Astrocyte of the hippocampus (primary cell): Measurements from ENCODE around the gene SMIM36.
"Not testable (repeated sequence)": the region's sequence is repeated elsewhere in the genome, so short reads cannot be mapped to it uniquely, and the experiment has no call there.

Experiments used
- DNase-seq: peaks from one replicate; pipeline ENCODE4 v3.0.0; 2011; ENCODE audit warnings: low read depth, low spot score

Gene SMIM36

DNA sequence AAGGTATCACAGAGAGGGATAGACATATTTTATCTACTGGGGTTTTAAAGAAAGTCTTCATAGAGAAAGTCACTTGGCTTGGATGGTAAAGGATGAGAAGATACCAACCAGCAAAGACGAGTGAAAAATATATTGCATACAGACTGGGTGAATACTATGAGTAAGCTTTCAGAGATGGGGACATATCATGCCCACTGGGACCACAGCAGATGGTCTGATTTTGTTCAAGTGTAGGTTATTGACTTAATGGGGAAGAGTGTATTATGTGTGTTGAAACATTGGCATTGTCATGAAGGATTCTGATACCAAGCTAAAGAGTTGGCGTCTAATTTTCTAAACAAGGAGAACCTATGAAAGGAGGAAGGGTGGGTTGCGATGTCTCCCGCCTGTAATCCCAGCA, 75.8 kb downstream of the SMIM36 start:
- no peak for DNase-seq

DNA sequence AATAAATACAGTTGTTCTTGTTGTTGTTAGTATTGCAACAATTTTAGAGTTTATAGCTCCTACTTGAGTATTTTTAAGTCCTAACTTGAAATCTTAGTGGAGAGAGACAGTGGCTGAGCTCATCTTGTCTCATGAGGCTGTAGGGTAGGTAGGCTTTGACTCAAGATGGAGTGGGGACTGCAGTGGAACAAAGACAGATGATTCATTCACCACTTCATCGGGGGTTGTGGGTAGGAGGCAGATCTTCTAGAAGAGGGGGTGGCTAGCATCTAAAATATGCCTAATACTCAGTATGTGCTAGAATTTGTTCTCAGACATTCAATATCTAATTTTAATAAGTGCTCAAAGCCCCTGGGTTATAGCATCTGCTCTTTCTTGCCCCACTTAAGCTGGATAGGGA, 76.5 kb downstream of the SMIM36 start:
- DNase-seq, result no peak

DNA sequence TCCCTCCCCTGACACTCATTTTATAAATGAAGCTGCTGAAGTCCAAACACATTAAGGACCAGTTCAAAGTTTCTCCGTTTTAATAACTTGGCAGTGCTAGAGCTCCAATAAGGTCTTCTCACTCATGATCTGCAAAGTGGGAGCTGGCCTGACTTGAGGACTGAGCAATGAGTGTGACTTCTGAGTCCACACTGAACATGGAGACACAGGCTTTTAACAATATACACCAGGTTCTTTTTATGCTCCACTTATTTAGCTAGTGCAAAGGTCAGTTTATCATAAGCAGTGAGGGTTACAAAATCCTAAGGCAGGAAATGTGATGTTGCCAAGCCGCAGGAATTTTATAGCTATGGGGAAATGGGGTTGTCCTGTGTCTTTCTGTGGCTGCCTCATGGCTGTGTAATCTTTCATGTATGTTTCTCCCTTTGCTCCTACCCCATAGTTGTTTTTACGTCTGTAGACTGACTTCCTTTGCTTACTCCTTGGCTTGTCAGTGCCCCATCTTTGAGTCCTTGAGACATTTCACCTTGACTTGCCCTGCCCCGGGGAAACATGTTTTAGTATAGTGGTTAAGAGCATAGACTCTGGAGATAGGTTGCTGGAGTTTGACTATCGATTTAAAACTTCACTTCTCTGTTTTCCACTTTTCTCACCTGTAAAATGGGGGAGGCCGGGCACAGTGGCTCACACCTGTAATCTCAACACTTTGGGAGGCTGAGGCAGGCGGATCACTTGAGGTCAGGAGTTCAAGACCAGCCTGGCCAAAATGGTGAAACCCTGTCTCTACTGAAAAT, 77.4 kb downstream of the SMIM36 start:
- DNase-seq, result peak; percentile 20

DNA sequence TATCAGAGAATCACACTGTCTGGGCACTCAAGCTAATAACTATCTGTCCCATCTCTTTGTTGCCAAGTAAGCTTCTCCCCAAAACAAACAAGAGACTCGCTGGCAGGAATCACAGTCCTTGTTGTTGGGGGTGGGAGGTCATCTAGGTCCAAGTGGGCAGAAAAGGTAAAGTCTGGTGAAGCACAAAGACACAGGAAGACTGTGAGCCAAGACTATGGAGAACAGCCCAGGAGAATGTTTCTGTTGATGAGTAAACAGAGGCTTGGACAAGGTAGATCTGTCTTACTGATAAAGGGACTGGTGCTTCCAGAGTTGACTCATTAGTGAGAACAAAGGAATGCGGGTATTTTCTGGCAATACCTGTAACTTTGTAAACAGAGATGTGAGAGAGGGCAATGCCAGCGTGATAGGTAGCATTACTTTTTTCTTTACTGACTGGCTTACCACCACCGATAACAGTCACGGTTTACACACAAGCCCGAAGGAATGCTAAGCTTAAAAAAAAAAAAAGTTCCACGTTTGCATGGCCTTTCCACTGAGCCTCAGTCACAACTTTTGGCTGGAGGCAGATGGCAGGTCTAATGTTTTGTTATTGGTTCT, 78.1 kb downstream of the SMIM36 start:
- no peak for DNase-seq

DNA sequence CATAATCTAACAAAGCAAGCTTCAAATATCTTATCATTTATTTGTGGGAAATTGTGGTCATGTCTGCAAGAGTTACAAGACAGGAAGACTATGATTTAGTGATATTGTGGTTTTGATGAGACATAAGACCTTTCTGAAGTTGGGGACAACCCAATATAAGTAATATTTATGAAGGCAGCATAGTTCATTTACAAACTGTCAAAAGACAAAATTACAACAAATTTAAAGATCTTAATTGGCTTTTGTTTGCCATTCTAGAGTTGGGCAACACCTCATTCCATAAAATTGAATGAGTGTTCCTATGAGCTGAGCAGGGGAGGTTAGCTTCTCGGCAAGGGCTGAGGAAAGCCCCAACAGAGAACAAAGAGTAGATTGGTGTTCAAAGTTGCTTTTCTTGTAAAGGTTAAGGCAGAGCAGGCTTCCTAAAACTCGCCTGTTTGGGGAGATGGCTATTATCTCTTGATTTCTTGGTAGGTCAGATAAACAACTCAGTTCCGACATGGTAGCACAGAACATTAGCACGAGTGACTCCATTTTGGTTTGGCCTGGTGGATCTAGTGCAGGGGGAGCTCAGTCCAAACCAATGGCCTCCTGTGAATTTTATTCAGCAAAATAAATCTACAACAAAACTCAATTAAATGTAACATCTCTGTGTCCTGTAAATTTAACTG, 78.8 kb downstream of the SMIM36 start:
- no peak for DNase-seq

DNA sequence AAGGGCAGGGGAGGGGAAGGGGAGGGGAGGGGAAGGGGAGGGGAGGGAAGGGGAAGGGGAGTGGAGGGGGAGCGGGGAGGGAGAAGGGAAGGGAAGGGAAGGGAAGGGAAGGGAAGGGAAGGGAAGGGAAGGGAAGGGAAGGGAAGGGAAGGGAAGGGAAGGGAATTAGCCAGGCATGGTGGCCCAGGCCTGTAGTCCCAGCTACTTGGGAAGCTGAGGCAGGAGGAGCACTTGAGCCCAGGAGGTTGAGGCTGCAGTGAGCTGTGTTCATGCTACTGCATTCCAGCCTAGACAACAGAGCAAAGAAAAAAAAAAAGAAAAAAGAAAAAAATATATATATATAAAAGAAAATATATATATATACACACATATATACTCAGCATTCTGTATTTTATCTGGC, 79.3 kb downstream of the SMIM36 start:
- not testable (repeated sequence) for DNase-seq

DNA sequence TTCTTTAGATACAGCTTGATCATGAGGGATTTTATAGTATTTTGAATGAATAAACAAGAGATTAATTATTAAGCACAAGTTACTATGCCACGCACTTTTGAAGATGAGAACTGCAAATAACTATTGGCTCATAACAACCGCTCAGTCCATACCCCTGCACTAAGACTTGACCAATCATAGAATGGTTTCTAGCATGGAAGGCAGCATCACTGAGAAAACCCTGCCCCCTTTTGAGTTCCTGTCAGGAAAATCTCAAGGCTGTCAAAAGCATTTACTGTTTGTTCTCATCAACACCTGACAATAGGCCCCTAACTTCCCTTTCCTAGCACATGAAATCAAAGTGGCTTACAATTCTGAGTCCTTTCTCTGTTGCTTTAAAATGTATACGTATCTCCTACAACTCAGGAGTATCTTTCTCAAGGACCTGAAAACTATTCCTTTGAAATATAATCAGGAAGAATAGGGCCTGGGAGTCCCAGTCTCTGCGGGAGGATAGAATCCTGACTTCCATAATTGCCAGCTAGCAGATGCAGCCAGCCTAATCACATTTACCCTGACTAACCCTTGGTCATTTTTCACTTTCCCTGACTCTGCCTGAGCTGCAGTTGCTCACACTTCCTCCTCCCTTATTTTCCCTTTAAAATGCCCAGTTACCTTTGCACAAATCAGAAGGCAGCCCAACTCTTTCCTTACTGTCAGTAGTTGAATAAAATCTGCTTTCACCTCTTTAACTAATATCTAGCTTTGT, 80.5 kb downstream of the SMIM36 start:
- DNase-seq, result no peak

DNA sequence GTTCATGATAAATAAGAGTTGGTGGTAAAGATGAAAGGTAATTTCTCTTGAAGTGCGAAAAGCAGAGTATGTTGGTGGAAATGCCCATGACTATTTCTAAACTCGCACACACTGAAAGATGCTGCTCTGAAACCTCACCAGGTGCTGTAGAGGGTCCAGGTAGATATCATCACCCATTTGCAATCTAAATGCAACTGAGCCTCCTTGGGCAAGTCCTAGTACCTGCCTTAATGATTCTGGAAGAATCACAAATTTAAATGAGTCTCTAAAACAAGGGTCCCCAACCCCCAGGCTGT, 83.7 kb downstream of the SMIM36 start:
- no peak for DNase-seq

DNA sequence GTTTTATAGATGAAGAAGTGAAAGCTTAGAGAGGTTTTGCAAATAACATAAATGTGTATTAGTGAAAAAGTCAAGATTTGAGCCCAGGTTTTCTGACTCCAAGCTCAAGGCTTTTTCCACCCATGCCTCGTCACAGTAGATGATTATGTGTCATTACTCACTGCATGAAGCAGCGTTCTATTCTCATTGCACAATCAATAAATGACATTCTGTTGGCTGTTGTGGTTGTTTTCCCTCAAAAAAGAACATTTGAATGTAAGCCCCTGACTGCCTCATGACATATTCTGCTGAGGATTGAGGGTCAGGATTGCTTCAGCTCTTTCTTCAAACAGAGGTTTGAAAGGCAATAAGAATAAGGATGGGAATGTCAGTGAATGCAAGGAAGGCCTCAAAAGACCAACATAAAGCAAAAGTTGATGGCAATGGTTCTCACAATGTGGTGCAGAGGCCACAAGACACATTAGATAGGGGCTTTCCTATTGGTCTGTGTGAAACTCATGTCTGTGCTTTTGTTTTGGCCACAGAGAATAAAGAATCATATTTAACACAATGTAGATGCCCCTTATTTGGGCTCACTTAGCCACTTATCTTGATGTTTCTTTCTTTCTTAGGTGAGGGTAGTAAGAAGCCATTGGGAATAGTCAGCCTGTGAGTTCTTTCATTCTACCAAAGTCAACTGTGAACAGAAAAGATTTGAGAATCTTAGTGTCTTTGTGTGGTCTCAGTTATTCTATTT, 84.2 kb downstream of the SMIM36 start:
- DNase-seq, result no peak

DNA sequence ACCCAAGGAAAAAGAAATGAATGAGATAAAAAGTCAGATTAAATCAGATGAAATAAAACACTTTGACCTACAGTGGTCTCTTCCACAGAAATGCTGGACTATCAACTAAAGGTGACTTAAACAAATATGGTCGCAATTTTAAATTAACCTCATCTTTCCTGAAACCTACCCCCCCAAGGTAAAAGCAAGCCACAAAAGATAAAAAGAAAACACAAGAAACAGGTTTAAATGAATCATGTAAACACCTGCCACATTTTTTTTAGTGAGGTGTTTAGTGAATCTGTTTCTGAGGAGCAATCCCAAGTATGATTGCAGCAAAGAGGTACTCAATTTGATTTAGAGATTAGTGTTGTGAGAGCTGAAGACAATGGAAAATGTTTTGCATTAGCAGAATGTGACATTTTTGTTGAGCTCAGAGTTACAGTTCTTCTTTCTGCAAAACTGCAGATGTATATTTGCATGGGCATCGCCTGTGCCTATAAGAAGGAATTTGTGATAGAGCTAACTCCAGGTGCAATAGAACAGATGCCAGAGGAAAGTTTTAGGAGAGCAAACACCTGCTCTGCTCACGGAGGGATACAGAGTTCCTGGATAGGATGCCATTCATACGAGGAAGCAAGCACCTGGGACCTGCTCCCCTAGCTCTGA, 86.2 kb downstream of the SMIM36 start:
- no peak for DNase-seq

DNA sequence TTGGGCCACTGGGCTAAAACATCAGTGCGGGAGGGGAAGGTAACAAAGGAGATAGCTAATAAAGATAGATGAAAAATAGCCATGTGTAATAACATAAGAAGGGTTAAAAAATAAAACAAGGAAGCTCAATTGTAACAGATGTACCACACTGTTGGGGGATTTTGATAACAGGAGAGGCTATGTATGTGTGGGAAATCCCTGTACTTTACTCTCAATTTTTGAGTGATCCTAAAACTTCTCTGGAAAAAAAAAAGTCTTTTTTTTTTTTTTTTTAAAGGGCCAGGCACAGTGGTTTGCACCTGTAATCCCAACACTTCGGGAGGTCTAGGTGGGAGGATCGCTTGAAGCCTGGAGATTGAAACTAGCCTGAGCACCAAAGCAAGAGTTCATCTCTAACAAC, 87.7 kb downstream of the SMIM36 start:
- DNase-seq, result no peak

DNA sequence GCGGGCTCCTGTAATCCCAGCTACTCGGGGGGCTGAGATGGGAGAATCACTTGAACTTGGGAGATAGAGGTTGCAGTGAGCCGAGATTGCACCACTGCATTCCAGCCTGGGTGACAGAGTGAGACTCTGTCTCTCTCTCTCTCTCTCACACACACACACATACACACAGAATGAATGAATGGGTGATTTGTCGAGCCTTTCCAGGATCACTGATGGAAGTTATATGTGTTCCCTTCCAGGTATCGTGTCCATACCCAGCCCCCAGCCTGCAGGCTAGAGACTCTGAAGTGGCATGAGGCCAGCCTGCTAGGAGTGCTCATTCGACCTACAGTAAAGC, 88.5 kb downstream of the SMIM36 start:
- DNase-seq, result not testable (repeated sequence)

DNA sequence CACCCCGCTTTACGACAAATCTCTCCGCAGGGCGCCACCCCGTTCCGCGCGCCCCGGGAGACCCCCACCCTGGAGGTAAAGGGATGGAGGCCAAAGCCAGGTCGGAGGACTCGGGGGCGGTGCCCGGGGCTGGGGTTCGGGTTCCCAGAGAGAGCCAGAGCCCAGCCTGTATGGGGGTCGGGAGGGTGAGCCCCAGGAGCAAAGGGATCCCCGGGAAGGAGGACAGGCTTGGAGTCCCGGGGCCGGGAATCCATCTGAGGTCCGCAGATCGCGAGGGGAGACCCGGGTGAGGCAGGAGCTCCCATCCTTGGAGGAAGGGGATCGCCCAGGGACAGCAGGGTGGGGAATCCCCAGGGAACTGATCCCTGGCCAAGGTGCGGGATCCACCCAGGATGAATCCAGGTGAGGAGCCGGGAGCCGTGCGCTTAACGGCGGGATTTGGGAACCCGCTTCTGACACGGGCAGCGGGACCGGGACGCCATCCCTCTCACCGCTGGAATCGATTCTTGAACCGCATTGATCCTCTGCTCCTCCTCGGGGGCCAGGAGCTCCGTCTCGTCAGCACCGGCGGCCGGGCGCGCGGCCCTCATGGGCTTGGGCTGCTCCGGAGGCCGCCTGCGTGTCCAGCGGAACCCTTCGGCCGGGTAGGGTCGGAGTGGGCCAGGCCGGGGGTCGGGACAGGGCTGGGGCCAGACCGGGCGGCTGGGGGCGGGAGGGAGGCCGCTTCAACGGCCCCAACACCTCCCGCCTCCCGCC, 89.9 kb downstream of the SMIM36 start, which contains the start of gene MMD:
TSS of gene MMD (minus strand) at position 657 of the 756 bp plus-strand sequence. CDS start at position 517, 140 bp downstream.
- DNase-seq, result no peak

DNA sequence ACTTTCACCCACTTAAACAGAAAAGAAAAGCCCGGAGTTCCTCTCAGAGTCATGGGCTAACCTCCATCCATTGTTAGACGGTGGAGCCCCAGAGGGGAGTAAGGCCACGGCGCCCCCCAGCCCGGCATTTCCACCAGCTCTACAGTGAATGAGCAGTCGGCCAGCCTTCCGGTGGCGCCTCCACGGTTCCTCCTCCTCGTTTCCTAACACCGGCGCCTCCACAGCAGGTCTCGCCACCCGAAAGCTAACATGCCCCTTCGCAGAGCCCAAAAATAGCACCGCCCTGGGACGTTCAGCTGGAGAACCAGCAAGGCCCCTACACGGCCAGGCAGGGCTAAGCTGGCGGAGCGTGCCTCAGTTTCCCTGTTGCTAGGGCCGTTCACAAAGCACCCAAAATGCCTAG, 90.5 kb downstream of the SMIM36 start:
- DNase-seq, result peak; percentile 47

DNA sequence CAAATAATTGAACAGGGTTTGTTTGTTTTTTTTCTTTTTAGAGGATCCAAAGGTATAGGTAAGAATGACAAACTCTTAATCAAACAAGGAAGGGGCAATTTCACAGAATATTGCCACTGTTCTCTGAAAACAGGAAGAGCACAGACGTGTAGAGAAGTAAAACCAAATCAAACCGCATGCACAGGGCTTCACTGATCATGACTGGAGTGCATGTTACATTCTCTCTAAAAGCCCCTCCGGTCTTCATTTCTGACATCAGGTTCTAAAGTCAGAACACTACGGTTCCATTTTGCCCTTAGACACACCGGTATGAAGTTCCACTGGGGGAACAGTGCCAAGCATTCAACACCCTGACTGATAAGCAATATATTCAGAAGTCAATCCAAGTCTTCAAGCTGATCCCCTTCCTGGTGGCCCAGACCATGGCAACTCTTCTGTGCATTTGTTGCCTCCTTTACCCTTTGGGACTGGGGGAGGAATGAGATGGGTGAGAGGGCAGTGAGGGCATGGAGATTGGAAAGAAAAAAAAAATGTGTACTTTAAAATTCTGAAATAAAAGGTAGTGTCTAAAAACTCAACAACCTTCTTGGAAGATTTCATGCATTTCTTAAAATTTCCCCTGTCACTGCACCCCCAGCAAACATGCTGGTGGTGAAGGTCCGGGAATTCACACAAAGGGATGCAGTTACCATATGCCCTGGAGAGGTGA, 91.0 kb downstream of the SMIM36 start:
- no peak for DNase-seq

DNA sequence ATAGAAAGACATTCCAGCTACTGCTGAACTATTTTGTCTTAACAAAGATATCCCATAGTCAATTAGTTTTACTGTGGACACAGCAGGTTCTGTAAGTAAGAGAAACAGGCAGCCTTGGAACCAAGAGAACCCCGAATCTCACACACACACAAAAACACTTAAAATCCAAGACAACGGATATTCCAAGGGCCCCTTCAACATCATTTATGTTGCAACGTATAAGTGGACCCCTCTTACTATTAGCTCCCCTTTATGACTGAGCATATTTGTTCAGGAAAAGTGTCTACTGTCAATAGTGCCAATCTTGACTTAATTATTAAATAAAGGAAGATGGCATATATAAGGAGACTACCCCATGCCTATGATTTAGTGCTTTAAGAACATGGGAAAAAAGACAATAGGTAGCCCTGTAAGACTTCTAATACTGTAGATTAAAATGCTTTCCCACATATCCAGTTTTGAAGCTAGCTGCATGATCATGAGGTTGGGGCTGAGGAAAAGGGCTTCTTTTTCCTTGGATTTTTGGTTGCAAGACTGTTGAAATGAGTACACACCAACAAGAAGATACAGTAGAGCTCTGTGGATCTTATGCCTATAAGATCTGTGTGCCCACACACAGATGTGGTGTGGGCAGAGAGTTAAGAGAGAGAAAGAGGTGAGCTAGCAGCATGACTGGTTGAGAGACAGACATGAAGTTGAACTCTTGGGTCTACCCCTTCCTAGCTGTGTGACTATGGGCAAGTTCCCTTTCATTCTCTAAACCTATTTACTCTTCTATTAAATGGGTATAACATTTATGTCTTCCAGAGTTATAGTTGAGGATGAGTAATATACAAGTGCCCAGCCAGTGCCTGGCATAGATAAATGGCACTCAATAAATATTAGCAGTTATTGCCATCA, 92.6 kb downstream of the SMIM36 start:
- no peak for DNase-seq

DNA sequence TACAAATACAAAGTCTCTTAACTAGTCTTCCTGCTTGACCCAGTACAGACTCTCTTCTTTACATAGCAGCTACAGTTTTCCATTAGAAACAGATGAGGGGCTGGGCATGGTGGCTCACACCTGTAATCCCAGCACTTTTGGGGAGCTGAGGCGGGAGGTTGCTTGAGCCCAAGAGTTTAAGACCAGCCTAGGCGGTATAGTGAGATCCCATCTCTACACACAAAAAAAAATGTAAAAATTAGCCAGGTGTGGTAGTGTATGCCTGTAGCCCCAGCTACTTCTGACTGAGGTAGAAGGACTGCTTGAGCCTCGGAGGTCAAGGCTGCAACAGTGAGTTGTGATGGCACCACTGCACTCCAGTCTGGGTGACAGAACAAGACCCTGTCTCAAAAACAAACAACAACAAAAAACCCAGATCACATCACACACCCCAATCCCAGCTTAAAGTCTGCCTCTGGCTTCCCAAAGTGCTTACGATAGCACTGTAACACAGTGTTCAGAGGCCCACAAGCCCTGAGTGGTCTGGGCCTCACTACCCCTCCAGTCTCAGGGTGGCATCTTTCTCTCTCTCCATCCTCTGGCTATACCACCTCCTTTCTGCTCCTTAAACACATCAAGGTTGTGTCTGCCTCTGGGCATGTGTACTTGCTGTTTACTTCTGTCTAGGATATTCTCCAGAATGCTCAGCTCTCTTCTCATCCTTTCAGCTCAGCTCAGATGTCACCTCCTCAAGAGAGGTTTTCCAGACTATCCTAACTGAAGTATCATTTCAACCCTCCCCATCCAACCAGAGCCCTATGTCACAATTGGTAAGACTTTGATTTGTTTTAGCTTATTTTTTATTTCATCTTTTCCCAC, 93.6 kb downstream of the SMIM36 start:
- no peak for DNase-seq
